HepG2 (cell line): ENCODE data around the gene ADH5. TPM values are rescaled to one million over a fixed set of nuclear protein-coding genes. Genes with fewer than 3 reads are reported as not detected.

Source experiments
- ATAC-seq: fragments of 200-7000 bp; cut with Tn5 transposase; 3 replicates; pipeline ENCODE4 v1.9.1; 2020; ENCODE audit warnings: mild to moderate bottlenecking, moderate library complexity
- Bru-seq: library from RNA; stranded (reverse); fragments of 400-500 nt; gene quantifications from one replicate; lab custom pipeline; 2021; lab: Mats Ljungman, UMichigan
- BruChase-seq, 2 experiments: library from RNA; stranded (reverse); fragments of 400-500 nt; gene quantifications; one replicate each; lab custom pipeline; 2021; lab: Mats Ljungman, UMichigan
- BruUV-seq: library from RNA; stranded (reverse); fragments of 400-500 nt; replicated peaks from 2 replicates; lab custom pipeline; 2021; lab: Mats Ljungman, UMichigan
- CTCF ChIA-PET: fragments of 300-600 bp; formaldehyde crosslinking; extraction: SDS; loops from one replicate; lab custom pipeline; 2021; ENCODE audit warnings: low total read pairs, inconsistent platforms, low intra/inter-chr PET ratio; lab: Yijun Ruan, JAX
- POLR2A ChIA-PET: fragments of 350-600 bp; sonication (Branson Sonifier 250); formaldehyde crosslinking; loops from one replicate; lab custom pipeline; 2020; ENCODE audit warnings: antibody characterized with exemption, inconsistent platforms; lab: Yijun Ruan, JAX
- DNase-seq: peaks from one replicate; pipeline ENCODE4 v3.0.0-alpha.2; 2015; ENCODE audit warnings: low spot score
- FAIRE-seq: peaks from 3 replicates; lab custom pipeline; 2011; peaks lifted over from hg19 to GRCh38; lab: Jason Lieb, UNC
- H2AFZ ChIP-seq: one replicate; pipeline ENCODE4 v1.6.1; 2011; ENCODE audit warnings: low read length, inconsistent platforms
- H3K27ac ChIP-seq: fragments of 300-600 bp; 3 replicates; pipeline ENCODE4 v1.8.0; 2011; ENCODE audit warnings: mixed run types, mild to moderate bottlenecking, mixed read lengths, low read length, inconsistent platforms; ENCODE audit not compliant: insufficient read depth; ENCODE audit errors: extremely low read length
- H3K27me3 ChIP-seq, 2 experiments: fragments of 200-600 bp in 1 of 2; 2 replicates in 1 of 2; 3 replicates in 1 of 2; pipeline versions ENCODE4 v1.6.0 to v1.8.0; 2011; ENCODE audit warnings: low read length in 2 of 2, mild to moderate bottlenecking in 2 of 2, moderate library complexity in 2 of 2, inconsistent platforms in 1 of 2; ENCODE audit not compliant: insufficient read depth in 2 of 2, control insufficient read depth in 1 of 2
- H3K36me3 ChIP-seq, 2 experiments: fragments of 200-600 bp in 1 of 2; replicated peaks in 1 of 2; 2 replicates in 1 of 2; 3 replicates in 1 of 2; pipeline versions ENCODE4 v1.5.1 to v1.8.0; 2011; ENCODE audit warnings: low read length in 2 of 2, inconsistent platforms in 1 of 2; ENCODE audit not compliant: insufficient read depth in 2 of 2, control insufficient read depth in 1 of 2
- H3K4me1 ChIP-seq: 2 replicates; pipeline ENCODE4 v1.5.1; 2012; ENCODE audit warnings: low read length, inconsistent platforms; ENCODE audit not compliant: insufficient read depth
- H3K4me2 ChIP-seq: 2 replicates; pipeline ENCODE4 v1.6.0; 2011; ENCODE audit warnings: low read depth, low read length, inconsistent platforms
- H3K4me3 ChIP-seq, 3 experiments: fragments of 200-600 bp in 1 of 3; sonication (generic), shearing (Covaris generic) in 1 of 3; replicated peaks in 1 of 3; 2 replicates each; pipeline ENCODE4 v1.5.1; 2011 to 2016; ENCODE audit warnings: low read length in 3 of 3, inconsistent platforms in 2 of 3, low read depth in 2 of 3, mild to moderate bottlenecking in 2 of 3, control low read depth in 1 of 3, mixed read lengths in 1 of 3; ENCODE audit not compliant: insufficient read depth in 1 of 3
- H3K79me2 ChIP-seq: one replicate; pipeline ENCODE4 v1.6.1; 2011; ENCODE audit warnings: low read length, inconsistent platforms; ENCODE audit not compliant: insufficient read depth
- H3K9ac ChIP-seq: 2 replicates; pipeline ENCODE4 v1.6.0; 2011; ENCODE audit warnings: mild to moderate bottlenecking, low read depth, low read length, inconsistent platforms; ENCODE audit not compliant: insufficient read depth
- H3K9me3 ChIP-seq: 2 replicates; pipeline ENCODE4 v1.5.1; 2012; ENCODE audit warnings: mild to moderate bottlenecking, low read length
- H4K20me1 ChIP-seq: 2 replicates; pipeline ENCODE4 v1.6.0; 2011; ENCODE audit warnings: inconsistent platforms, mild to moderate bottlenecking, low read length, moderate library complexity; ENCODE audit not compliant: insufficient read depth
- HIVEP1 ChIP-seq: sonication (generic); formaldehyde crosslinking; IDR thresholded peaks from 2 replicates; pipeline ENCODE4 v1.4.0; 2020; ENCODE audit warnings: mild to moderate bottlenecking, missing genetic modification reagents
- KLF11 ChIP-seq: IDR thresholded peaks from 2 replicates; pipeline ENCODE4 v1.6.1; 2016; ENCODE audit warnings: missing compliant biosample characterization
- U2AF2 ChIP-seq: fragments of 200-400 bp; formaldehyde crosslinking; IDR thresholded peaks from 2 replicates; pipeline ENCODE4 v1.6.1; 2017; ENCODE audit warnings: low read depth, mild to moderate bottlenecking, low read length
- ZNF451 ChIP-seq: sonication (generic); formaldehyde crosslinking; IDR thresholded peaks from 2 replicates; pipeline ENCODE4 v1.5.0; 2020; ENCODE audit warnings: mild to moderate bottlenecking, missing genetic modification reagents
- ZNF660 ChIP-seq: sonication (generic); formaldehyde crosslinking; IDR thresholded peaks from 2 replicates; pipeline ENCODE4 v1.5.1; 2020; ENCODE audit warnings: mild to moderate bottlenecking, low read depth, missing genetic modification reagents, borderline replicate concordance
- WGBS: methylation state at CpG from one replicate; pipeline ENCODE4 v1.1.6; 2017; ENCODE audit warnings: low lambda C conversion rate; 5-methylcytosine and 5-hydroxymethylcytosine counted together
- in situ Hi-C: cut with HindIII; loops from 2 replicates; pipeline ENCODE4 v1.10.0; 2017; ENCODE audit warnings: low pct_unique_long_range_greater_than_20kb; ENCODE audit not compliant: extremely low pct_ligation_motif_present
- intact Hi-C: fragments of 100-400 bp; cut with micrococcal nuclease; formaldehyde crosslinking; loops from one replicate; pipeline ENCODE4 v1.10.0; 2022; ENCODE audit not compliant: unreplicated experiment
- long read RNA-seq, 2 experiments: library from RNA in 1 of 2; library from polyadenylated mRNA in 1 of 2; stranded (forward) in 1 of 2; unstranded in 1 of 2; transcript quantifications; one replicate each; pipeline ENCODE4 v2.0.0, GENCODE V29; 2019 to 2022
- polyA minus RNA-seq, 3 experiments: library from RNA; depleted of rRNA, polyadenylated mRNA; stranded (reverse); fragments of >200 nt; gene quantifications; 2 replicates each; pipeline ENCODE4 v1.2.3, GENCODE V29; 2011; ENCODE audit warnings: low replicate concordance in 1 of 3
- polyA plus RNA-seq, 8 experiments: library from polyadenylated mRNA; depleted of rRNA in 3 of 8; stranded (reverse) in 7 of 8; unstranded in 1 of 8; fragments of >200 nt; fragmentation: Illumina TruSeq in 4 of 8; extraction: Trizol in 4 of 8; gene quantifications; 2 replicates each; pipeline versions ENCODE4 v1.2.1 to v1.2.3, GENCODE V29; 2011 to 2016; ENCODE audit warnings: low read depth in 4 of 8, missing spikeins in 1 of 8, mixed read lengths in 1 of 8; ENCODE audit not compliant: insufficient read depth in 1 of 8
- total RNA-seq, 5 experiments: library from RNA; depleted of rRNA; stranded (reverse); fragments of >200 nt; fragmentation: Illumina TruSeq; extraction: Trizol; gene quantifications; 2 replicates each; pipeline ENCODE4 v1.2.3, GENCODE V29; 2016; ENCODE audit warnings: low read depth in 1 of 5
- TF ChIP-seq, protein P1 (sequence below): sonication (generic); formaldehyde crosslinking; IDR thresholded peaks from 2 replicates; pipeline ENCODE4 v1.5.0; 2020; ENCODE audit warnings: missing genetic modification reagents
- TF ChIP-seq, protein P2 (sequence below): sonication (generic); formaldehyde crosslinking; IDR thresholded peaks from 2 replicates; pipeline ENCODE4 v1.5.1; 2020; ENCODE audit warnings: mild to moderate bottlenecking, missing genetic modification reagents
- TF ChIP-seq, protein P3 (sequence below): sonication (generic); formaldehyde crosslinking; IDR thresholded peaks from 2 replicates; pipeline ENCODE4 v1.5.0; 2020; ENCODE audit warnings: missing genetic modification reagents

ADH5 gene
- total RNA-seq (2016; rRNA removed; fragmentation: Illumina TruSeq; extraction: Trizol) (512 and 855 TPM in 2 replicates), polyA plus RNA-seq (2011; rRNA removed) (265 and 349 TPM in 2 replicates), polyA minus RNA-seq (2011; rRNA and poly(A)+ RNA removed; ENCODE audit: low replicate concordance) (86.8 and 216 TPM in 2 replicates), Bru-seq, nascent RNA (percentile 98 among the genes with signal in this experiment), BruChase-seq, experiment 1, labeled RNA remaining after a 6-hour chase (percentile 96 among the genes with signal in this experiment), BruChase-seq, experiment 2, labeled RNA remaining after a 2-hour chase (percentile 93 among the genes with signal in this experiment)
- total RNA-seq (2016; cell fraction: cytosol; rRNA removed; fragmentation: Illumina TruSeq; extraction: Trizol; ENCODE audit: low read depth): 80.2 and 94.4 TPM in 2 replicates
- 498 and 849 TPM in 2 replicates for total RNA-seq (2016; cell fraction: insoluble cytoplasmic fraction; rRNA removed; fragmentation: Illumina TruSeq; extraction: Trizol)
- total RNA-seq (2016; cell fraction: membrane; rRNA removed; fragmentation: Illumina TruSeq; extraction: Trizol): 132 and 158 TPM in 2 replicates
- total RNA-seq (2016; cell fraction: nucleus; rRNA removed; fragmentation: Illumina TruSeq; extraction: Trizol): 225 and 246 TPM in 2 replicates
- 173 and 271 TPM in 2 replicates for polyA plus RNA-seq (2011; cell fraction: cytosol; rRNA removed)
- polyA plus RNA-seq (2011; cell fraction: nucleus; rRNA removed): 57.3 and 77.4 TPM in 2 replicates
- 387 and 400 TPM in 2 replicates for polyA plus RNA-seq (2012)
- polyA plus RNA-seq (2016; cell fraction: cytosol; fragmentation: Illumina TruSeq; extraction: Trizol; ENCODE audit: low read depth): 85.2 and 90.0 TPM in 2 replicates
- polyA plus RNA-seq (2016; cell fraction: insoluble cytoplasmic fraction; fragmentation: Illumina TruSeq; extraction: Trizol; ENCODE audit: low read depth): 704 and 752 TPM in 2 replicates
- 97.9 and 110 TPM in 2 replicates for polyA plus RNA-seq (2016; cell fraction: membrane; fragmentation: Illumina TruSeq; extraction: Trizol; ENCODE audit: low read depth)
- 246 and 258 TPM in 2 replicates for polyA plus RNA-seq (2016; cell fraction: nucleus; fragmentation: Illumina TruSeq; extraction: Trizol; ENCODE audit: insufficient read depth, low read depth)
- 133 and 142 TPM in 2 replicates for polyA minus RNA-seq (2011; cell fraction: cytosol; rRNA and poly(A)+ RNA removed)
- 142 and 207 TPM in 2 replicates for polyA minus RNA-seq (2011; cell fraction: nucleus; rRNA and poly(A)+ RNA removed)
- long read RNA-seq, experiment 1, transcript ADH5-201 (9 exons, 2,615 nt): major isoform, 280 of 372 reads
- long read RNA-seq, experiment 1, partial matches to known transcripts: 72 of 372 reads
- long read RNA-seq, experiment 1, other reads (novel, unspliced or antisense): 13 of 372 reads
- long read RNA-seq, experiment 2, transcript ADH5-201 (9 exons, 2,615 nt): major isoform, 72 of 430 reads
- long read RNA-seq, experiment 2, partial matches to known transcripts: 290 of 430 reads
- long read RNA-seq, experiment 2, other reads (novel, unspliced or antisense): 65 of 430 reads

DNA sequence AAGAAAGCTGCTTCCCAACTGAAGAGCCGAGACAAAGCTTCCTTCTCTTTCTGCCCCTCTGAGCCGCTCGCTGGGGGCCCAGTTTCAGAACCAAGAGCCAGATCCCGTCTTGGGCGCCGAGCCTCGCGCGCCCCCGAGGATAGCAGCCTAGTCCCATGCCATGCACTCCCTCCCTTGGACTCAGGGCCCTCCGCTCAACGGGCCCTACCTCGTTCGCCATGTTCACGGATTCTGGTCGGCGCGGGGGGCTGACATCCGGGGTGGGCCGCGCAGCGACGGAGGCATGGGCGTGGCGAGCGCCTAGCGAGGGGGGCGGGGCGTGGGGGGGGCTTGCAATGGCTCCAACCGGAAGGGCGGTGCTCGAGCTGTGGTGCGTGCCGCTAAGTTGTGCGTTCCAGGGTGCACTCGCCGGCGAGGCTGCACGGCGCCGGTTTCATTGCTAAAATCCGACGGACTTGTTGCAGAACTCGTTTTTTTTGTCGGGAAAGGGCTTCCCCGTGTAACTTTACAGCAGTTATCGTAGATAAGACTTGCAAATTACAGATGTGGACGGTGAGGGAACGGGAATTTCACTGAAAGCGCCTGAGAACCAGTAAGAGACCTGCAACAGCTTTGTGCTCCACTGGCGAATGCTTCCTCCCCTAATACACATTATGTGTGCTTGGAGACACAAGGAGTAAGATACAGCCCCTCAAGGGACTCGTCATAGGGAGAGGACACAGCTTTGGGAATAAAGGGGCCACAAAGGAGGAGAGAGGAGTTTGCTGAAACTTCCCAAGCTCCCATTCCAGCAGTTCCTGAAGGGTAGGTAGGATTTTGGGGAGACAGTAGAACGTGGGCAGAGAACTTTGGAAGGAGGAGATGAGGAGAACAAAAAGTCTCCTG lies at the start of gene ADH5:
Gene ADH5 (minus strand): TSS at position 308 of the 885 bp plus-strand sequence. CDS start 88 bp downstream, at position 220.
- no peaks in the 10 kb centered on the region for H3K9me3 ChIP-seq
- DNase-seq: peak; percentile 78
- H2AFZ ChIP-seq: no peak within 1 kb of the TSS
- H3K4me2 ChIP-seq: peak within 1 kb of the TSS; percentile 68
- ChIA-PET CTCF (no interaction called here), POLR2A (interaction anchor here (0.7 to 3.6 kb wide), 32 partner anchors 9 to 828 kb away, joined by 3 to 40 read pairs (median 4); partner anchors contain the start of genes ADH4, ADH6, EIF4E and METAP1)
- intact Hi-C loops: loop anchor here (1.0 to 10.0 kb wide), 6 partner anchors 54 to 376 kb away; partner anchors contain the start of genes ADH4, ADH6 and EIF4E
- H3K79me2 ChIP-seq: peaks cover 70% of the 10 kb centered on the region
- no peaks in the 10 kb centered on the region; a peak in 1 of 5 replicates for H3K27me3 ChIP-seq
- H3K36me3 ChIP-seq: peaks cover 6 to 21% of the 10 kb centered on the region in 2 experiments; a peak in 3 of 5 replicates
- H3K4me1 ChIP-seq: peaks cover 47% of the 10 kb centered on the region
- 0% methylated on average over 12 of the region's 53 CpGs for WGBS
- peaks cover 17% of the 10 kb centered on the region for H4K20me1 ChIP-seq
- H3K9ac ChIP-seq: peak within 1 kb of the TSS; percentile 83
- peak within 1 kb of the TSS; percentile 85 for H3K27ac ChIP-seq
- ATAC-seq: peak; percentile 94
- BruUV-seq: TSS peak; percentile 87
- in situ Hi-C loops: no loop called here
- no peak for FAIRE-seq
- peak within 1 kb of the TSS; percentile 68 to 93 (median 89) for H3K4me3 ChIP-seq
- TF ChIP-seq ZNF451 (no peak), HIVEP1 (CRISPR knock-in tag) (no peak), KLF11 (peak; percentile 56; the same call in 1 of the 2 replicates), ZNF660 (CRISPR knock-in tag) (no peak), U2AF2 (no peak)
- TF ChIP-seq, protein P1, sequence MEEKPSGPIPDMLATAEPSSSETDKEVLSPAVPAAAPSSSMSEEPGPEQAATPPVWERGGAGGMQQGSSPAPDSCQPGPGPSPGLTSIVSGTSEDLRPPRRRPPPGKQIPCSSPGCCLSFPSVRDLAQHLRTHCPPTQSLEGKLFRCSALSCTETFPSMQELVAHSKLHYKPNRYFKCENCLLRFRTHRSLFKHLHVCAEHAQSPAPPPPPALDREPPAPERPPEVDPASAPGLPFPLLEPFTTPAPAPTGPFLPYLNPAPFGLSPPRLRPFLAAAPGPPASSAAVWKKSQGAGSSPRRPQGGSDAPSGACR (CRISPR knock-in tag): no peak
- TF ChIP-seq, protein P2, sequence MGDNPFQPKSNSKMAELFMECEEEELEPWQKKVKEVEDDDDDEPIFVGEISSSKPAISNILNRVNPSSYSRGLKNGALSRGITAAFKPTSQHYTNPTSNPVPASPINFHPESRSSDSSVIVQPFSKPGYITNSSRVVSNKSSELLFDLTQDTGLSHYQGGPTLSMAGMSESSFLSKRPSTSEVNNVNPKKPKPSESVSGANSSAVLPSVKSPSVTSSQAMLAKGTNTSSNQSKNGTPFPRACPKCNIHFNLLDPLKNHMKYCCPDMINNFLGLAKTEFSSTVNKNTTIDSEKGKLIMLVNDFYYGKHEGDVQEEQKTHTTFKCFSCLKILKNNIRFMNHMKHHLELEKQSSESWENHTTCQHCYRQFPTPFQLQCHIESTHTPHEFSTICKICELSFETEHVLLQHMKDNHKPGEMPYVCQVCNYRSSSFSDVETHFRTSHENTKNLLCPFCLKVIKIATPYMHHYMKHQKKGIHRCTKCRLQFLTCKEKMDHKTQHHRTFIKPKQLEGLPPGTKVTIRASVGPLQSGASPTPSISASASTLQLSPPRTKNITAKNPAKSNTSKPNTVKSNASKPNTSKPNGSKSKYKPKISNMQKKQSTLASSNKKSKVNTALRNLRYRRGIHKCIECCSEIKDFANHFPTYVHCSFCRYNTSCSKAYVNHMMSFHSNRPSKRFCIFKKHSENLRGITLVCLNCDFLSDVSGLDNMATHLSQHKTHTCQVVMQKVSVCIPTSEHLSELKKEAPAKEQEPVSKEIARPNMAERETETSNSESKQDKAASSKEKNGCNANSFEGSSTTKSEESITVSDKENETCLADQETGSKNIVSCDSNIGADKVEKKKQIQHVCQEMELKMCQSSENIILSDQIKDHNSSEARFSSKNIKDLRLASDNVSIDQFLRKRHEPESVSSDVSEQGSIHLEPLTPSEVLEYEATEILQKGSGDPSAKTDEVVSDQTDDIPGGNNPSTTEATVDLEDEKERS: no peak
- TF ChIP-seq, protein P3, sequence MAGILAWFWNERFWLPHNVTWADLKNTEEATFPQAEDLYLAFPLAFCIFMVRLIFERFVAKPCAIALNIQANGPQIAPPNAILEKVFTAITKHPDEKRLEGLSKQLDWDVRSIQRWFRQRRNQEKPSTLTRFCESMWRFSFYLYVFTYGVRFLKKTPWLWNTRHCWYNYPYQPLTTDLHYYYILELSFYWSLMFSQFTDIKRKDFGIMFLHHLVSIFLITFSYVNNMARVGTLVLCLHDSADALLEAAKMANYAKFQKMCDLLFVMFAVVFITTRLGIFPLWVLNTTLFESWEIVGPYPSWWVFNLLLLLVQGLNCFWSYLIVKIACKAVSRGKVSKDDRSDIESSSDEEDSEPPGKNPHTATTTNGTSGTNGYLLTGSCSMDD (CRISPR knock-in tag): no peak
